ENCODE results near the gene TMC6. TPM values are rescaled to one million over a fixed set of nuclear protein-coding genes. Genes with fewer than 3 reads are reported as not detected.

The TMC6 gene
- total RNA-seq, 4 donors from 2014 or later, result 14.4 to 21.4 (median 18.5) TPM

DNA sequence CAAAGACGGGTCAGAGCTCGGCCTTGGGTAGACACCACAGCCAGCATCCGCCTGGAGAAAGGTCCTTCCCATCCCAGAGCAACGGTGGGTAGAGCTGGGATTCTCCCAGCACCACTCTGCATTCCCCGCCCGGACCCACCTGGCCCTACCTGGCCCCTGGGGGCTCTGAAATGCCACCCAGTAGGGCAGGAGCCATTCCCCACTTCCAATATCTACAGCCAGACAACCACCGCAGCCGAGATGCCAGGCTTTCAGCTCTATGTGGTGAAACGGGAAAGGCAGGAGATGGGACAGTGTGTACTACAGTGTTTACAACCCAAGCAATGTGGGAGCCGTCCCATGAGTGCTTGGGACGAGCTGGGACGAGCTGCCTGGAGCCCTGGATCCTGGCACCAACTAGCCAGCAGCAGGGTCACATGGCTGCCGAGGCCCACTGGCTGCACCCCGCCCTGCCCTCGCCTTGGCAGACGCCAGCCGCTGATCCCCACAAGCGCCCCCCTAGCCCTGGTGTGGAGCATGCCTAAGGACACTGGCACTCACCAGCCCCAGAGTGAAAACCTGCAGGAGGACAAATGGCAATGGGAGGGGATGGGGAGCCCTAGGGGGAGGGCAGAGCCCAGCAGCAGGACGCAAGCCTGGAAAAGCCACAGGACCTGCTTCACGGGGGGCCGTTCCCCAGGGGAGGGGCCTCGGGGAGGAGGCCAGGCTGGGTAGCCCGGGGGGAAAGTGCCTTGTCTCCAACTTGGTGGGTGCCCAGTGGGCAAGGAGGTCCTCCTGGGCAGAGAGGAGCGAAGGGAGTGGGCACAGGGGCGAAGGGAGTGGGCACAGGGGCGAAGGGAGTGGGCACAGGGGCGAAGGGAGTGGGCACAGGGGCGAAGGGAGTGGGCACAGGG, 13.5 kb downstream of the TMC6 start:
- peaks cover 26 to 45% (median 29%) of the 10 kb centered on the region in 4 donors for H3K4me1 ChIP-seq
- H3K9me3 ChIP-seq, result no peaks in the 10 kb centered on the region
- peaks cover 0 to 58% (median 21%) of the 10 kb centered on the region in 4 donors for H3K36me3 ChIP-seq
- no peak for TF ChIP-seq POLR2A (IDR thresholded peaks at IDR 0.05; ENCODE audit: low read depth)
- TF ChIP-seq EP300 (IDR thresholded peaks at IDR 0.05), result no peak
- no peak for TF ChIP-seq POLR2AphosphoS5 (IDR thresholded peaks at IDR 0.05)
- TF ChIP-seq, protein P1, sequence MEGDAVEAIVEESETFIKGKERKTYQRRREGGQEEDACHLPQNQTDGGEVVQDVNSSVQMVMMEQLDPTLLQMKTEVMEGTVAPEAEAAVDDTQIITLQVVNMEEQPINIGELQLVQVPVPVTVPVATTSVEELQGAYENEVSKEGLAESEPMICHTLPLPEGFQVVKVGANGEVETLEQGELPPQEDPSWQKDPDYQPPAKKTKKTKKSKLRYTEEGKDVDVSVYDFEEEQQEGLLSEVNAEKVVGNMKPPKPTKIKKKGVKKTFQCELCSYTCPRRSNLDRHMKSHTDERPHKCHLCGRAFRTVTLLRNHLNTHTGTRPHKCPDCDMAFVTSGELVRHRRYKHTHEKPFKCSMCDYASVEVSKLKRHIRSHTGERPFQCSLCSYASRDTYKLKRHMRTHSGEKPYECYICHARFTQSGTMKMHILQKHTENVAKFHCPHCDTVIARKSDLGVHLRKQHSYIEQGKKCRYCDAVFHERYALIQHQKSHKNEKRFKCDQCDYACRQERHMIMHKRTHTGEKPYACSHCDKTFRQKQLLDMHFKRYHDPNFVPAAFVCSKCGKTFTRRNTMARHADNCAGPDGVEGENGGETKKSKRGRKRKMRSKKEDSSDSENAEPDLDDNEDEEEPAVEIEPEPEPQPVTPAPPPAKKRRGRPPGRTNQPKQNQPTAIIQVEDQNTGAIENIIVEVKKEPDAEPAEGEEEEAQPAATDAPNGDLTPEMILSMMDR (IDR thresholded peaks at IDR 0.05), result no peak
- H3K27me3 ChIP-seq, result no peaks in the 10 kb centered on the region
- intact Hi-C loops (cut with DNase I), result loop anchor here (5.0 kb wide), 1 partner anchor 57 kb away; no protein-coding TSS in a partner anchor
- DNase-seq (ENCODE audit: extremely low spot score), result no peak
- H3K27ac ChIP-seq (replicated peaks in 1 of 4), result peak overlapping the region in 1 of 4 donors; percentile 45
- WGBS, result 84% methylated on average over 16 of the region's 28 CpGs
- no peak overlapping the region for H3K4me3 ChIP-seq

DNA sequence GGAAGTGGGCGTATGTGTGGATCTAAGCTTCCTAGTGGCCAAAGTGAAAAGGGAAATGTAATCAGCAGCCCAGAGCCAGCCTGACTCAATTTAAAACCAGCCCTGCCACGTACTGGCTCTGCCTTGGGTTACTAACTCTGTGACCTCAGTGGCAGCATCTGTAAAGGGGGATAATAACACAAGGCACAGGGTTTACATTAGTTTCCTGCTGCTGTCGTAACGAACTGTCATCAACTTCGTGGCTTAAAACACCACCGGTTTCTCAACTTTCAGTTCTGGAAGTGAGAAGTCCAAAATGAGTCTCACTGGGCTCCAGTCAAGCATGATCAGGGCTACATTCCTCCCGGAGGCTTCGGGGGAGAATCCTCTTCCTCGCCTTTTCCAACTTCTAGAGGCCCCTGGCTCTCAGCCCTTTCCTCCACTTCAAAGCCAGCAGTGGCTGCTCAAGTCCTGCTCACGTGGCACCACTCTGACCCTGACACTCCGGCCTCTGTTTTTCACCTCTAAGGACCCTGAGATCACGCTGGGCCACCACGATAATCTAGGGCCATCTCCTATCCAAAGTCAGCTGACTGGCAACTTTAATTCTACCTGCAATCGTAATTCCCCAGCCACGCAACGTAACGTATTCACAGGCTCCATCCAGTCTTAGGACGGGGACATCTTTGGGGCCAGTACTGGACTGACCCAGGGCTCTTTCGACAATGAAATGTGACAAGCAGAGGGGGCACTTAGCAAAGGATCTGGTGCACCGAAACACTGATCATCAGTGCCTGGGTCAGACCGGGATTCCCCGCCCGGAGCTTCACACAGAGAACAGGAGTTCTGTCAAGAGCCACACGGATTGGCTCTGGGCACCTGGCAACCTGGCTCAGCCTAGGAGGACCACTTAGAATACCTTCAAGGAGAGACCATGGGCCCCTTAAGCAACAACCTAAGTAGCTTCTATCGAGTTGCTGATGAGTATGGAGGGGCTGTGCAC, 14.5 kb downstream of the TMC6 start:
- Histone ChIP-seq H3K9me3 (no peaks in the 10 kb centered on the region), H3K36me3 (peaks cover 0 to 57% (median 23%) of the 10 kb centered on the region in 4 donors), H3K4me1 (peaks cover 26 to 47% (median 29%) of the 10 kb centered on the region in 4 donors), H3K27ac (replicated peaks in 1 of 4) (peak overlapping the region in 1 of 4 donors; percentile 45), H3K27me3 (no peaks in the 10 kb centered on the region), H3K4me3 (no peak overlapping the region)
- WGBS, result 88% methylated on average over 25 of the region's 25 CpGs
- intact Hi-C loops (cut with DNase I), result loop anchor here (2.0 to 5.0 kb wide), 2 partner anchors 58 to 139 kb away; no protein-coding TSS in a partner anchor
- DNase-seq (ENCODE audit: extremely low spot score), result no peak
- TF ChIP-seq EP300 (IDR thresholded peaks at IDR 0.05) (no peak), POLR2AphosphoS5 (IDR thresholded peaks at IDR 0.05) (no peak)

DNA sequence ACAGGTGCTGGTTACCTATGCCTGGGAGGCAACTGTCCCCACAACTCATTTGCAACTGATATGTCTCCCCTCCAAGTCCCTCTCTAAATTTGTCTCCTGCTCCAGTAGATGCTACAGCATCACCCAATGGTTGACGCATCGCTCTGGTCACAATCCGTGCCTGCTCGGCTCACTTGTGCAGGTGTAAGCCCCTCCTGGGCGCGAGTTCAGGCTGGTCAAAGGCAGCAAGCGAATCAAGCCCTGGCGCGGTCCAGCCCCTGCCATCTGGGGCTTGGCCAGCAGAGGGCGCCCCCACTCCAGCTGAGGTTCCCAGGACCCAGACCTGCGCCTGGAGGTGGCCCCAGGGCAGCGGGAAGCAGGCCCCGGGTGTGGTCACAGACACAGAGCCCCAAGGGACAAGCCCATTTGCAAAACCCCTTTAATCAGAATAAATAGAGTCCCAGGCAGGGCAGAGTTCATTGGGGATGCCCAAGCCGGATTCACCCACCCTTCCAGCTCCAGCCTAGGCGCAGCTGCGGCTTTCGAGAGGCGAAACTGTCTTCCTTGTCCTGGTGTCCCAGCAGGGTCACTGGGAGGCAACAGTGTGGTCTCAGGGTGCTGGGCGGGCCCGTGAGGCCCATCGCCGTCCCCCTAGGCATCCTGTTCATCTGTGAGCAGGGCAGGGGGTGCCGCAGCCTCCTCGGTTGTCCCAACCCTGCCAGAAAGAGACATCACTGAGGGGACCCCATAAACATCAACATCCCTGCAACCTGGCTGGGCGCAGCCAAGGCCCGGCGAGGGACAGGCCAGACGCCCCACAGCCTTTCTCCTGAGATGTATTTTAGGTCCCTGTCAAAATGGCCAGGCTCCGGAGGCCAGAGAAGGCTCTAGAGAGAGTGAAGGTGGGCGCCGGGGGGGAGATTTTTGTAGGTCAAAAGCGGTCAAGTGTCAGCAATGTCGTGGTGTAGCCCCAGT, 15.8 kb downstream of the TMC6 start:
- peaks cover 0 to 54% (median 27%) of the 10 kb centered on the region in 4 donors for H3K36me3 ChIP-seq
- peaks cover 23 to 56% (median 29%) of the 10 kb centered on the region in 4 donors for H3K4me1 ChIP-seq
- H3K27ac ChIP-seq (replicated peaks in 1 of 4), result no peak overlapping the region
- H3K9me3 ChIP-seq, result no peaks in the 10 kb centered on the region
- TF ChIP-seq POLR2AphosphoS5 (IDR thresholded peaks at IDR 0.05) (peak; percentile 36 to 44), POLR2A (IDR thresholded peaks at IDR 0.05; ENCODE audit: low read depth) (no peak)
- TF ChIP-seq, protein P1 (IDR thresholded peaks at IDR 0.05), result peak; percentile 98 to 100 (median 99)
- no peak for DNase-seq (ENCODE audit: extremely low spot score)
- 63% methylated on average over 28 of the region's 33 CpGs for WGBS
- H3K4me3 ChIP-seq, result no peak overlapping the region
- intact Hi-C loops (cut with DNase I), result loop anchor here (2.0 to 5.0 kb wide), 2 partner anchors 60 to 140 kb away; no protein-coding TSS in a partner anchor
- H3K27me3 ChIP-seq, result no peaks in the 10 kb centered on the region

DNA sequence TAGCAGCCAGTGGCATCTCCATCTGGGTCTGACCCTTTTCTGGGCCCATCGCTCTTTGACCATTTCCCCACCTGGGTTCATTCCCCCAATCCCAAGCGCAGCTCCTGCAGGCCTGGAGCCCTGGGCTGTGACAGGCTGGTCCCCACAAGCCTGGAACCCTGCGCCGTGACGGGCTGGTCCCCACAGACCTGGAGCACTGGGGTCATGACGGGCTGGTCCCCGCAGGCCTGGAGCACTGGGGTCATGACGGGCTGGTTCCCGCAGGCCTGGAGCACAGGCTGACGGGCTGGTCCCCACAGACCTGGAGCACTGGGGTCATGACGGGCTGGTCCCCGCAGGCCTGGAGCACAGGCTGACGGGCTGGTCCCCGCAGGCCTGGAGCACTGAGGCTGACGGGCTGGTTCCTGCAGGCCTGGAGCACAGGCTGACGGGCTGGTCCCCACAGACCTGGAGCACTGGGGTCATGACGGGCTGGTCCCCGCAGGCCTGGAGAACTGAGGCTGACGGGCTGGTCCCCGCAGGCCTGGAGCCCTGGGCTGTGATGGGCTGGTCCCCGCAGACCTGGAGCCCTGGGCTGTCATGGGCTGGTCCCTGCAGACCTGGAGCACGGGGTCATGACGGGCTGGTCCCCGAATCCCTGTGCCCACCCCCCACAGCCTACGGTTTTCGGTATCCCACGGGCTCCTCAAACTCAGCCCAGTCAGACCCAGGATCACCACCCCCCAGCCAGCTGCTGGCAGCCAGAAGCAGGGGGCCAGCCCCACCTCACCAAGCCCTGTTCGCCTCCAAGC, 16.6 kb downstream of the TMC6 start:
- Histone ChIP-seq H3K9me3 (no peaks in the 10 kb centered on the region), H3K4me3 (no peak overlapping the region), H3K36me3 (peaks cover 0 to 53% (median 26%) of the 10 kb centered on the region in 4 donors), H3K27ac (replicated peaks in 1 of 4) (no peak overlapping the region), H3K27me3 (no peaks in the 10 kb centered on the region), H3K4me1 (peaks cover 20 to 49% (median 25%) of the 10 kb centered on the region in 4 donors)
- no peak for DNase-seq (ENCODE audit: extremely low spot score)
- intact Hi-C loops (cut with DNase I), result loop anchor here (2.0 to 5.0 kb wide), 2 partner anchors 60 to 141 kb away; no protein-coding TSS in a partner anchor
- TF ChIP-seq EP300 (IDR thresholded peaks at IDR 0.05) (no peak), POLR2AphosphoS5 (IDR thresholded peaks at IDR 0.05) (no peak), POLR2A (IDR thresholded peaks at IDR 0.05; ENCODE audit: low read depth) (no peak)
- TF ChIP-seq, protein P1 (IDR thresholded peaks at IDR 0.05), result no peak
- 77% methylated on average over 13 of the region's 28 CpGs for WGBS

Data from esophagus muscularis mucosa (tissue), 4 donors.